Amniotic stem cell (primary cell): ENCODE measurements around the gene PAWR.
"Not testable (repeated sequence)": the region's sequence is repeated elsewhere in the genome, so short reads cannot be mapped to it uniquely, and the experiment has no call there.

Experiments used
- DNase-seq: peaks from one replicate; lab custom pipeline; 2025; lab: John Stamatoyannopoulos, UW

Gene PAWR

GRCh38 chr12:79646843-79647242, 43.9 kb downstream of the PAWR start:
- not testable (repeated sequence) for DNase-seq

GRCh38 chr12:79645235-79645630, 45.5 kb downstream of the PAWR start:
- DNase-seq, result no peak

GRCh38 chr12:79644274-79645234, 46.2 kb downstream of the PAWR start:
- no peak for DNase-seq

- no peak for DNase-seq
These were observed 46.9 kb downstream of the PAWR start for GRCh38 chr12:79643821-79644220.

GRCh38 chr12:79638490-79638889, 52.3 kb downstream of the PAWR start:
- no peak for DNase-seq

GRCh38 chr12:79637093-79637492, 53.7 kb downstream of the PAWR start:
- DNase-seq, result no peak

GRCh38 chr12:79635676-79636075, 55.1 kb downstream of the PAWR start:
- DNase-seq, result no peak

- DNase-seq, result no peak
These were observed 55.8 kb downstream of the PAWR start for GRCh38 chr12:79634957-79635471.

GRCh38 chr12:79629561-79629960, 61.2 kb downstream of the PAWR start:
- DNase-seq, result no peak

- DNase-seq, result not testable (repeated sequence)
These were observed 64.0 kb downstream of the PAWR start for GRCh38 chr12:79626735-79627134.

- no peak for DNase-seq
These were observed 66.4 kb downstream of the PAWR start for GRCh38 chr12:79624378-79624777.

- no peak for DNase-seq
These were observed 70.7 kb downstream of the PAWR start for GRCh38 chr12:79619872-79620562.

GRCh38 chr12:79618848-79619404, 71.8 kb downstream of the PAWR start:
- DNase-seq, result no peak

GRCh38 chr12:79617696-79618095, 73.1 kb downstream of the PAWR start:
- DNase-seq, result no peak

GRCh38 chr12:79615596-79616560, 74.9 kb downstream of the PAWR start:
- no peak for DNase-seq

- DNase-seq, result no peak
These were observed 76.0 kb downstream of the PAWR start for GRCh38 chr12:79614730-79615129.

GRCh38 chr12:79601908-79602307, 88.9 kb downstream of the PAWR start:
- no peak for DNase-seq

GRCh38 chr12:79597910-79598309, 92.9 kb downstream of the PAWR start:
- no peak for DNase-seq

- DNase-seq, result no peak
These were observed 93.9 kb downstream of the PAWR start for GRCh38 chr12:79596719-79597350.

- DNase-seq, result no peak
These were observed 95.5 kb downstream of the PAWR start for GRCh38 chr12:79595273-79595672.

- DNase-seq, result no peak
These were observed 97.9 kb downstream of the PAWR start for GRCh38 chr12:79592865-79593264.
